Natural killer cell (primary cell): ENCODE measurements around the gene SNPH. TPM values are rescaled to one million over a fixed set of nuclear protein-coding genes. Genes with fewer than 3 reads are reported as not detected.

Experiments
- ATAC-seq, 3 donors: fragments of 150-1000 bp in 2 of 3; fragments of 200-7000 bp in 1 of 3; cut with Tn5 transposase; 1 replicate in 1 of 3; 2 replicates in 2 of 3; pipeline ENCODE4 v1.10.0; 2021; ENCODE audit warnings: mild to moderate bottlenecking in 2 of 3, moderate library complexity in 2 of 3
- DNase-seq, 2 donors: peaks; one replicate each; pipeline versions ENCODE4 v3.0.0 to v3.0.0-alpha.2; 2013 to 2021; ENCODE audit warnings: mixed read lengths in 1 of 2
- H3K27ac ChIP-seq: one replicate; pipeline ENCODE4 v1.5.1; 2013; ENCODE audit warnings: mild to moderate bottlenecking, low read length
- H3K27me3 ChIP-seq: one replicate; pipeline ENCODE4 v1.6.1; 2013; ENCODE audit warnings: low read length; ENCODE audit not compliant: control insufficient read depth, insufficient read depth
- H3K36me3 ChIP-seq: one replicate; pipeline ENCODE4 v1.6.1; 2013; ENCODE audit warnings: low read length; ENCODE audit not compliant: control insufficient read depth, insufficient read depth
- H3K4me1 ChIP-seq: one replicate; pipeline ENCODE4 v1.6.1; 2013; ENCODE audit warnings: low read length; ENCODE audit not compliant: control insufficient read depth, insufficient read depth
- H3K4me3 ChIP-seq: one replicate; pipeline ENCODE4 v1.5.1; 2013; ENCODE audit warnings: low read length
- H3K9me3 ChIP-seq: one replicate; pipeline ENCODE4 v1.6.1; 2013; ENCODE audit warnings: low read length; ENCODE audit not compliant: control insufficient read depth, insufficient read depth
- H3K27ac Mint-ChIP-seq, 2 donors: one replicate each; pipeline ENCODE4 v1.8.0; 2022; ENCODE audit warnings: mild to moderate bottlenecking in 2 of 2, mixed read lengths in 2 of 2, moderate library complexity in 1 of 2
- H3K27me3 Mint-ChIP-seq, 2 donors: one replicate each; pipeline ENCODE4 v1.8.0; 2022; ENCODE audit warnings: low read depth in 2 of 2, mixed read lengths in 2 of 2
- H3K36me3 Mint-ChIP-seq: one replicate; pipeline ENCODE4 v1.8.0; 2022; ENCODE audit warnings: mixed read lengths
- H3K4me1 Mint-ChIP-seq, 2 donors: one replicate each; pipeline ENCODE4 v1.8.0; 2022; ENCODE audit warnings: mixed read lengths in 2 of 2
- H3K4me3 Mint-ChIP-seq: one replicate; pipeline ENCODE4 v1.8.0; 2022; ENCODE audit warnings: mild to moderate bottlenecking, moderate library complexity, mixed read lengths
- H3K9me3 Mint-ChIP-seq, 2 donors: one replicate each; pipeline ENCODE4 v1.8.0; 2022; ENCODE audit warnings: mixed read lengths in 2 of 2
- CTCF ChIP-seq: fragments of 200-600 bp; IDR thresholded peaks from one replicate; pipeline ENCODE4 v1.8.0; 2022; ENCODE audit warnings: antibody characterized with exemption
- WGBS: methylation state at CpG from one replicate; pipeline ENCODE4 v1.1.7; 2013; ENCODE audit warnings: missing lambda C conversion rate; ENCODE audit not compliant: insufficient coverage; 5-methylcytosine and 5-hydroxymethylcytosine counted together
- intact Hi-C: fragments of 100-400 bp; cut with micrococcal nuclease; formaldehyde crosslinking; loops from one replicate; pipeline ENCODE4 v1.14.2; 2022
- total RNA-seq, 4 donors: library from RNA; stranded (reverse); fragments of 120-200 nt in 1 of 4; gene quantifications; one replicate each; pipeline versions ENCODE4 v1.2.3 to v1.2.4, GENCODE V29; 2013 to 2022

The SNPH gene
- total RNA-seq, 3 donors from 2014 or later (not counting 1 experiment from before 2014, with no cell fraction given): 3.1 to 5.9 (median 5.8) TPM

GRCh38 chr20:1325173-1326030 lies 59.3 kb downstream of the SNPH start:
- TF ChIP-seq CTCF: no peak
- no peaks in the 10 kb centered on the region for H3K27me3 ChIP-seq
- H3K4me3 ChIP-seq: peak overlapping the region; percentile 76
- intact Hi-C loops: loop anchor here (1.0 kb wide), 2 partner anchors 12 to 68 kb away; partner anchors contain the start of gene FKBP1A
- under 1% methylated on average over 56 of the region's 56 CpGs for WGBS
- H3K9me3 Mint-ChIP-seq: no peaks in the 10 kb centered on the region
- H3K27ac ChIP-seq: peak overlapping the region; percentile 94
- ATAC-seq: peak; percentile 87 to 96 (median 89)
- H3K4me1 ChIP-seq: peaks cover 17% of the 10 kb centered on the region
- H3K4me1 Mint-ChIP-seq: peaks cover 0 to 6% of the 10 kb centered on the region in 2 donors
- no peak overlapping the region for H3K27ac Mint-ChIP-seq
- peak; percentile 98 to 100 for DNase-seq
- no peaks in the 10 kb centered on the region for H3K36me3 Mint-ChIP-seq
- no peak overlapping the region for H3K4me3 Mint-ChIP-seq
- H3K36me3 ChIP-seq: no peaks in the 10 kb centered on the region
- no peaks in the 10 kb centered on the region for H3K9me3 ChIP-seq
- peaks cover 10 to 11% of the 10 kb centered on the region in 2 donors for H3K27me3 Mint-ChIP-seq

- Mint-ChIP-seq H3K27me3 (peaks cover 7 to 10% of the 10 kb centered on the region in 2 donors), H3K27ac (no peak overlapping the region), H3K4me3 (no peak overlapping the region), H3K9me3 (no peaks in the 10 kb centered on the region), H3K36me3 (no peaks in the 10 kb centered on the region), H3K4me1 (peaks cover 0 to 11% of the 10 kb centered on the region in 2 donors)
- peaks cover 17% of the 10 kb centered on the region for H3K4me1 ChIP-seq
- TF ChIP-seq CTCF: no peak
- no peak for ATAC-seq
- intact Hi-C loops: no loop called here
- H3K9me3 ChIP-seq: no peaks in the 10 kb centered on the region
- H3K4me3 ChIP-seq: peak overlapping the region; percentile 76
- peak overlapping the region; percentile 94 for H3K27ac ChIP-seq
- no peak for DNase-seq
- H3K27me3 ChIP-seq: no peaks in the 10 kb centered on the region
- no peaks in the 10 kb centered on the region for H3K36me3 ChIP-seq
- 63% methylated on average over 10 of the region's 10 CpGs for WGBS
These were observed 60.2 kb downstream of the SNPH start for GRCh38 chr20:1326031-1326930.

- no peaks in the 10 kb centered on the region for H3K27me3 ChIP-seq
- no peaks in the 10 kb centered on the region for H3K9me3 Mint-ChIP-seq
- no peaks in the 10 kb centered on the region for H3K9me3 ChIP-seq
- ATAC-seq (no peak), DNase-seq (no peak)
- H3K27ac Mint-ChIP-seq: no peak overlapping the region
- H3K4me3 Mint-ChIP-seq: no peak overlapping the region
- no peaks in the 10 kb centered on the region for H3K36me3 Mint-ChIP-seq
- peaks cover 17% of the 10 kb centered on the region for H3K4me1 ChIP-seq
- H3K27ac ChIP-seq: no peak overlapping the region
- intact Hi-C loops: no loop called here
- peaks cover under 1% of the 10 kb centered on the region in 2 donors for H3K27me3 Mint-ChIP-seq
- no peaks in the 10 kb centered on the region for H3K36me3 ChIP-seq
- TF ChIP-seq CTCF: no peak
- H3K4me1 Mint-ChIP-seq: peaks cover 0 to 13% of the 10 kb centered on the region in 2 donors
- WGBS: 94% methylated on average over 8 of the region's 8 CpGs
- H3K4me3 ChIP-seq: no peak overlapping the region
These were observed 61.2 kb downstream of the SNPH start for GRCh38 chr20:1327241-1327653.
